Measurements from ENCODE around the gene CHRM2. TPM values are rescaled to one million over a fixed set of nuclear protein-coding genes. Genes with fewer than 3 reads are reported as not detected.
A peak's percentile ranks its signal among the peaks of the same experiment; 100 is the strongest.

The CHRM2 gene
- total and polyA plus RNA-seq, 2 of the 4 experiments (the other 2 are of a cell fraction): 79.3 to 184 TPM

- peak overlapping the region; percentile 98 for H3K56ac ChIP-seq (ENCODE audit: extremely low read depth, insufficient read depth, low read length)
- H3K14ac ChIP-seq (replicated peaks; ENCODE audit: low read depth, low read length): peak overlapping the region; percentile 99
- H3K27me3 ChIP-seq (ENCODE audit: control insufficient read depth, insufficient read depth, low read length): no peaks in the 10 kb centered on the region
- H2BK15ac ChIP-seq (ENCODE audit: low read depth, low read length): no peak overlapping the region
- H2BK20ac ChIP-seq (ENCODE audit: low read depth, low read length): peak overlapping the region; percentile 58
- H4K8ac ChIP-seq (ENCODE audit: low read depth in 2 of 2, low read length in 2 of 2): peak overlapping the region; percentile 75 to 92
- intact Hi-C loops (cut with micrococcal nuclease): loop anchor here (2.0 to 10.0 kb wide), 7 partner anchors 137 to 1205 kb away; partner anchors contain the start of gene STMP1
- WGBS, 2 experiments (ENCODE audit: extremely low coverage in 2 of 2, insufficient read length in 1 of 2): 0% methylated on average over 17 of the region's 54 CpGs; no CpG with 5 or more reads in 1 of the 2 experiments
- no TSS peak for BruUV-seq (replicated peaks)
- H2AK9ac ChIP-seq (replicated peaks; ENCODE audit: low read depth, low read length, poor library complexity): peak overlapping the region; percentile 95
- peak overlapping the region; percentile 97 for H3K4ac ChIP-seq (ENCODE audit: low read depth, low read length)
- peaks cover 3% of the 10 kb centered on the region; the same call in 1 of the 2 replicates for H3K9me1 ChIP-seq (ENCODE audit: insufficient read depth, low read length)
- H3K4me3 ChIP-seq (ENCODE audit: insufficient read depth, low read depth, low read length): peak overlapping the region; percentile 95
- peak overlapping the region; percentile 94 for H2BK120ac ChIP-seq (ENCODE audit: low read depth, low read length)
- H2BK5ac ChIP-seq (ENCODE audit: low read depth, low read length, poor library complexity, severe bottlenecking): peak overlapping the region; percentile 97
- H3K36me3 ChIP-seq (ENCODE audit: control insufficient read depth, insufficient read depth, low read length): peaks cover 25% of the 10 kb centered on the region
- H4K5ac ChIP-seq (ENCODE audit: low read depth, low read length): peak overlapping the region; percentile 76
- H3K4me1 ChIP-seq (ENCODE audit: control insufficient read depth, insufficient read depth, low read length): peaks cover 12% of the 10 kb centered on the region
- peak; percentile 30 for DNase-seq
- CTCF ChIA-PET: interaction anchor here (0.5 to 0.6 kb wide), 2 partner anchors 219 to 1212 kb away, joined by 3 read pairs; no protein-coding TSS in a partner anchor
- peak overlapping the region; percentile 91 for H2AK5ac ChIP-seq (ENCODE audit: low read depth, low read length)
- H3K27ac ChIP-seq (ENCODE audit: insufficient read depth, low read length): peak overlapping the region; percentile 88
- ATAC-seq (ENCODE audit: low read depth): 0 out of 2 replicates have a peak, but pooled peaks have one; percentile 1
- peak overlapping the region; percentile 95 for H3K18ac ChIP-seq (ENCODE audit: low read depth, low read length)
- peaks cover 7% of the 10 kb centered on the region; the same call in 1 of the 2 replicates for H4K20me1 ChIP-seq (ENCODE audit: insufficient read depth, low read length)
- no peaks in the 10 kb centered on the region for H3K9me3 ChIP-seq (ENCODE audit: control insufficient read depth, insufficient read depth, low read length)
- peak overlapping the region; percentile 98 for H3K9ac ChIP-seq (ENCODE audit: low read depth, low read length)
- dilution Hi-C loops (cut with HindIII; ENCODE audit: low sequenced_read_pairs, unreplicated experiment): no loop called here
- POLR2A ChIA-PET (ENCODE audit: unreplicated experiment): interaction anchor here (0.6 kb wide), 1 partner anchor 111 kb away, joined by 6 read pairs; no protein-coding TSS in a partner anchor
- in situ Hi-C loops (cut with MboI; ENCODE audit: low sequenced_read_pairs): loop anchor here (10.0 kb wide), 2 partner anchors 275 to 715 kb away; no protein-coding TSS in a partner anchor
- H3K79me1 ChIP-seq (ENCODE audit: low read depth in 1 of 2, low read length in 2 of 2): peaks cover 7 to 29% of the 10 kb centered on the region in 2 experiments; a peak in 3 of 4 replicates
- H3K23ac ChIP-seq (ENCODE audit: low read depth, low read length): peak overlapping the region; percentile 100
- H4K91ac ChIP-seq (ENCODE audit: insufficient read depth, low read depth, low read length): peak overlapping the region; percentile 98
- H2AFZ ChIP-seq (replicated peaks; ENCODE audit: low read length, poor library complexity): peak overlapping the region; percentile 86
- H3K4me2 ChIP-seq (ENCODE audit: low read depth, low read length): peak overlapping the region; percentile 93
- TF ChIP-seq RAD21 (IDR thresholded peaks at IDR 0.05; ENCODE audit: low read length) (no peak), MAZ (IDR thresholded peaks at IDR 0.05; ENCODE audit: borderline replicate concordance, low read depth, low read length) (no peak), BHLHE40 (IDR thresholded peaks at IDR 0.05; ENCODE audit: low read depth, low read length) (no peak), RCOR1 (IDR thresholded peaks at IDR 0.05; ENCODE audit: insufficient replicate concordance, low read length) (no peak), ELK1 (IDR thresholded peaks at IDR 0.05; ENCODE audit: borderline replicate concordance, low read depth, low read length) (no peak), SMC3 (IDR thresholded peaks at IDR 0.05; ENCODE audit: low read depth, low read length) (no peak), NFE2L2 (IDR thresholded peaks at IDR 0.05; ENCODE audit: low read depth, low read length) (no peak), MAFK (IDR thresholded peaks at IDR 0.05; ENCODE audit: low read depth, low read length) (no peak), FOS (IDR thresholded peaks at IDR 0.05; ENCODE audit: low read depth, low read length) (no peak), USF2 (IDR thresholded peaks at IDR 0.05; ENCODE audit: low read depth, low read length) (no peak), CHD1 (IDR thresholded peaks at IDR 0.05; ENCODE audit: low read depth, low read length) (no peak), CEBPB (IDR thresholded peaks at IDR 0.05; ENCODE audit: low read depth, low read length) (no peak)
Observed at GRCh38 chr7:136869991-136870865, 1.8 kb downstream of the CHRM2 start.
